T-helper 9 cell (primary cell): ENCODE data around the gene SLCO3A1.

ENCODE experiments used
- DNase-seq: peaks from one replicate; pipeline ENCODE4 v3.0.0-alpha.2; 2020

The SLCO3A1 gene

GRCh38 chr15:92142242-92143232 is 289.0 kb downstream of the SLCO3A1 start:
- no peak for DNase-seq

- no peak for DNase-seq
These were observed 290.3 kb downstream of the SLCO3A1 start for GRCh38 chr15:92143765-92144164.

- no peak for DNase-seq
These were observed 293.1 kb downstream of the SLCO3A1 start for GRCh38 chr15:92146511-92147150.

- no peak for DNase-seq
These were observed 295.5 kb downstream of the SLCO3A1 start for GRCh38 chr15:92149029-92149428.

- DNase-seq = no peak
These were observed 296.0 kb downstream of the SLCO3A1 start for GRCh38 chr15:92149465-92149864.

GRCh38 chr15:92151168-92151567 is 297.7 kb downstream of the SLCO3A1 start:
- DNase-seq = no peak

- DNase-seq = no peak
These were observed 298.2 kb downstream of the SLCO3A1 start for GRCh38 chr15:92151741-92152140.

GRCh38 chr15:92152983-92153382 is 299.5 kb downstream of the SLCO3A1 start:
- DNase-seq = no peak

GRCh38 chr15:92153620-92154019 is 300.1 kb downstream of the SLCO3A1 start:
- no peak for DNase-seq

GRCh38 chr15:92155934-92156333 is 302.4 kb downstream of the SLCO3A1 start:
- no peak for DNase-seq

- DNase-seq = no peak
These were observed 304.3 kb downstream of the SLCO3A1 start for GRCh38 chr15:92157666-92158298.

- DNase-seq = no peak
These were observed 304.9 kb downstream of the SLCO3A1 start for GRCh38 chr15:92158426-92158825.

GRCh38 chr15:92159481-92159880 is 306.0 kb downstream of the SLCO3A1 start:
- no peak for DNase-seq

- DNase-seq = no peak
These were observed 306.7 kb downstream of the SLCO3A1 start for GRCh38 chr15:92159906-92160841.

- DNase-seq = no peak
These were observed 307.6 kb downstream of the SLCO3A1 start for GRCh38 chr15:92161039-92161670.

- no peak for DNase-seq
These were observed 309.1 kb downstream of the SLCO3A1 start for GRCh38 chr15:92162657-92163056.

- DNase-seq = no peak
These were observed 310.1 kb downstream of the SLCO3A1 start for GRCh38 chr15:92163641-92164040.

- no peak for DNase-seq
These were observed 311.0 kb downstream of the SLCO3A1 start for GRCh38 chr15:92164327-92165000.

GRCh38 chr15:92165001-92165346 is 311.5 kb downstream of the SLCO3A1 start:
- DNase-seq = no peak

- DNase-seq = no peak
These were observed 312.5 kb downstream of the SLCO3A1 start for GRCh38 chr15:92166029-92166428.

GRCh38 chr15:92166751-92167405 is 313.4 kb downstream of the SLCO3A1 start:
- no peak for DNase-seq
